Spleen (tissue), 11 donors: Measurements from ENCODE around the gene PUM2. TPM values are rescaled to one million over a fixed set of nuclear protein-coding genes. Genes with fewer than 3 reads are reported as not detected.

ENCODE experiments used
- DNase-seq: peaks from one replicate; pipeline ENCODE4 v3.0.0-alpha.2; 2020
- H3K27ac ChIP-seq, 8 donors: fragments of 200-600 bp; sonication (generic) in 7 of 8; 1 replicate in 4 of 8; 2 replicates in 4 of 8; pipeline versions ENCODE4 v1.5.0 to v1.8.0; 2016 to 2021; ENCODE audit warnings: inconsistent platforms in 4 of 8, mild to moderate bottlenecking in 4 of 8, moderate library complexity in 1 of 8
- H3K27me3 ChIP-seq, 7 donors: fragments of 200-600 bp; sonication (generic) in 6 of 7; replicated peaks in 1 of 7; 1 replicate in 4 of 7; 2 replicates in 3 of 7; pipeline versions ENCODE4 v1.5.0 to v1.8.0; 2016 to 2021; ENCODE audit warnings: inconsistent platforms in 3 of 7, mild to moderate bottlenecking in 1 of 7
- H3K36me3 ChIP-seq, 6 donors: fragments of 200-600 bp; sonication (generic) in 5 of 6; 1 replicate in 4 of 6; 2 replicates in 2 of 6; pipeline versions ENCODE4 v1.5.0 to v1.8.0; 2016 to 2021; ENCODE audit warnings: inconsistent platforms in 2 of 6
- H3K4me1 ChIP-seq, 6 donors: fragments of 200-600 bp; sonication (generic) in 5 of 6; 1 replicate in 3 of 6; 2 replicates in 3 of 6; pipeline versions ENCODE4 v1.5.0 to v1.8.0; 2016 to 2021; ENCODE audit warnings: inconsistent platforms in 3 of 6
- H3K4me3 ChIP-seq, 8 donors: fragments of 200-600 bp; sonication (generic) in 7 of 8; 1 replicate in 4 of 8; 2 replicates in 4 of 8; pipeline versions ENCODE4 v1.5.0 to v1.8.0; 2016 to 2021; ENCODE audit warnings: inconsistent platforms in 4 of 8, mild to moderate bottlenecking in 4 of 8, moderate library complexity in 2 of 8
- H3K9me3 ChIP-seq, 8 donors: fragments of 200-600 bp; sonication (generic) in 7 of 8; 1 replicate in 4 of 8; 2 replicates in 4 of 8; pipeline versions ENCODE4 v1.5.0 to v1.8.0; 2016 to 2021; ENCODE audit warnings: inconsistent platforms in 4 of 8
- CTCF ChIP-seq, 11 experiments: fragments of 200-600 bp in 7 of 11; fragments of 450-650 bp in 4 of 11; sonication (generic) in 4 of 11; IDR thresholded peaks in 8 of 11; conservative IDR thresholded peaks in 3 of 11; 1 replicate in 7 of 11; 2 replicates in 4 of 11; pipeline versions ENCODE4 v1.4.0 to v1.8.0; 2016 to 2021; ENCODE audit warnings: antibody characterized with exemption in 11 of 11, inconsistent platforms in 4 of 11, mild to moderate bottlenecking in 1 of 11
- POLR2A ChIP-seq, 3 donors: fragments of 450-650 bp; IDR thresholded peaks; one replicate each; pipeline ENCODE4 v1.5.1; 2017; ENCODE audit warnings: antibody characterized with exemption in 3 of 3, mild to moderate bottlenecking in 1 of 3
- POLR2AphosphoS5 ChIP-seq, 3 donors: sonication (generic); formaldehyde crosslinking; IDR thresholded peaks; one replicate each; pipeline ENCODE4 v1.5.1; 2017; ENCODE audit warnings: antibody characterized with exemption in 3 of 3
- WGBS, 5 donors: extraction: QIAGEN DNeasy Blood & Tissue Kit in 3 of 5; methylation state at CpG; one replicate each; pipeline versions ENCODE4 v1.1.5 to v1.1.7; 2013 to 2018; 5-methylcytosine and 5-hydroxymethylcytosine counted together
- intact Hi-C: fragments of 100-400 bp; cut with DNase I; formaldehyde crosslinking; loops from one replicate; pipeline ENCODE4 v1.15.0; 2023; ENCODE audit warnings: low total_unique reads
- polyA plus RNA-seq, 3 donors: library from polyadenylated mRNA; stranded (reverse); fragments of 200-250 nt; gene quantifications; one replicate each; pipeline ENCODE4 v1.2.1, GENCODE V29; 2013
- total RNA-seq, 7 donors: library from RNA; depleted of rRNA in 3 of 7; stranded (reverse); fragments of >200 nt in 3 of 7; fragmentation: NEBNext Ultra II Directional in 4 of 7; extraction: Animal tissue kit (Norgen Biotek cat#: 25700) in 4 of 7; gene quantifications; one replicate each; pipeline versions ENCODE4 v1.1.0 to v1.2.1, GENCODE V29; 2016 to 2021
- donor health status: healthy with polysubstance abuse.
- donor health status: DM: no; HTN: no; CAD: no; lungs with moderate emphysema.
- donor health status: DM: no; HTN: no; CAD: no.
- donor health status: Bipolar disorder and iron deficiency.
- donor health status: healthy.
- donor health status: DM: no; HTN: no; CAD: no.
- donor health status: DM: yes; HTN: yes; CAD: no.

The PUM2 gene
- total and polyA plus RNA-seq, 10 donors: 29.2 to 137 (median 91.0) TPM

GRCh38 chr2:20215183-20216040 lies 135.2 kb downstream of the PUM2 start:
- DNase-seq: peak; percentile 54
- H3K27ac ChIP-seq: peak overlapping the region in 1 of 8 donors; percentile 65
- H3K4me1 ChIP-seq: peaks cover 2 to 19% (median 12%) of the 10 kb centered on the region in 6 donors
- intact Hi-C loops: no loop called here
- H3K36me3 ChIP-seq: no peaks in the 10 kb centered on the region
- 83 to 94% (median 85%) methylated on average over 13 of the region's 13 CpGs for WGBS, 5 donors
- H3K27me3 ChIP-seq: peaks cover 0 to 5% (median 0%) of the 10 kb centered on the region in 7 donors
- H3K9me3 ChIP-seq: no peaks in the 10 kb centered on the region
- H3K4me3 ChIP-seq: no peak overlapping the region
- no peak for TF ChIP-seq POLR2A (IDR thresholded peaks at IDR 0.05)
- TF ChIP-seq CTCF (IDR thresholded peaks at IDR 0.05 in 8 of 11, conservative IDR thresholded peaks at IDR 0.05 in 3 of 11): no peak
- no peak for TF ChIP-seq POLR2AphosphoS5 (IDR thresholded peaks at IDR 0.05)

- TF ChIP-seq POLR2A (IDR thresholded peaks at IDR 0.05): no peak
- TF ChIP-seq CTCF (IDR thresholded peaks at IDR 0.05 in 8 of 11, conservative IDR thresholded peaks at IDR 0.05 in 3 of 11): no peak
- no peak for TF ChIP-seq POLR2AphosphoS5 (IDR thresholded peaks at IDR 0.05)
- H3K4me3 ChIP-seq: no peak overlapping the region
- peak overlapping the region in 1 of 8 donors; percentile 65 for H3K27ac ChIP-seq
- no peaks in the 10 kb centered on the region for H3K36me3 ChIP-seq
- H3K4me1 ChIP-seq: peaks cover 2 to 19% (median 12%) of the 10 kb centered on the region in 6 donors
- intact Hi-C loops: no loop called here
- 74 to 95% (median 86%) methylated on average over 2 of the region's 2 CpGs for WGBS, 5 donors
- H3K9me3 ChIP-seq: no peaks in the 10 kb centered on the region
- peaks cover 0 to 5% (median 0%) of the 10 kb centered on the region in 7 donors for H3K27me3 ChIP-seq
- DNase-seq: peak; percentile 25
These were observed 136.0 kb downstream of the PUM2 start for GRCh38 chr2:20214566-20215182.

GRCh38 chr2:20213651-20214565 lies 136.7 kb downstream of the PUM2 start:
- 65 to 83% (median 72%) methylated on average over 8 to 9 of the region's 9 CpGs for WGBS, 5 donors
- no peak overlapping the region for H3K4me3 ChIP-seq
- peaks cover 0 to 2% (median 0%) of the 10 kb centered on the region in 7 donors for H3K27me3 ChIP-seq
- TF ChIP-seq CTCF (IDR thresholded peaks at IDR 0.05 in 8 of 11, conservative IDR thresholded peaks at IDR 0.05 in 3 of 11): no peak
- TF ChIP-seq POLR2AphosphoS5 (IDR thresholded peaks at IDR 0.05): no peak
- no peak for TF ChIP-seq POLR2A (IDR thresholded peaks at IDR 0.05)
- H3K36me3 ChIP-seq: no peaks in the 10 kb centered on the region
- intact Hi-C loops: no loop called here
- peak overlapping the region in 6 of 8 donors; percentile 29 to 71 (median 66) for H3K27ac ChIP-seq
- H3K4me1 ChIP-seq: peaks cover 2 to 19% (median 12%) of the 10 kb centered on the region in 6 donors
- peak; percentile 67 for DNase-seq
- H3K9me3 ChIP-seq: no peaks in the 10 kb centered on the region
